PFSK-1 (cell line): ENCODE measurements around the gene KCNMA1.

Source experiments
- FOXP2 ChIP-seq: optimal IDR thresholded peaks from 2 replicates; pipeline ENCODE3; 2011; ENCODE audit warnings: borderline replicate concordance, control low read depth, inconsistent platforms; ENCODE audit not compliant: insufficient read depth; ENCODE audit errors: extremely low read length, extremely low read depth
- POLR2AphosphoS5 ChIP-seq: IDR thresholded peaks from 2 replicates; pipeline ENCODE4 v1.6.1; 2012; ENCODE audit warnings: low read depth, mild to moderate bottlenecking, control low read depth, low read length, moderate library complexity
- REST ChIP-seq, 2 experiments: IDR thresholded peaks; 2 replicates each; pipeline versions ENCODE4 v1.6.1 to v1.8.0; 2011 to 2012; ENCODE audit warnings: low read depth in 2 of 2, low read length in 2 of 2, control low read depth in 1 of 2, inconsistent platforms in 1 of 2, mild to moderate bottlenecking in 1 of 2, moderate library complexity in 1 of 2; ENCODE audit not compliant: insufficient read depth in 1 of 2
- SIN3A ChIP-seq: IDR thresholded peaks from 2 replicates; pipeline ENCODE4 v1.6.1; 2012; ENCODE audit warnings: mild to moderate bottlenecking, low read length, moderate library complexity, borderline replicate concordance; ENCODE audit not compliant: insufficient read depth
- TAF1 ChIP-seq: IDR thresholded peaks from 2 replicates; pipeline ENCODE4 v1.6.1; 2012; ENCODE audit warnings: low read length, control low read depth, borderline replicate concordance; ENCODE audit not compliant: insufficient read depth

GRCh38 chr10:77430530-77430929 lies 207.1 kb downstream of the KCNMA1 start:
- TF ChIP-seq REST (IDR thresholded peaks at IDR 0.05; ENCODE audit: insufficient read depth in 1 of 2, low read depth in 2 of 2, low read length in 2 of 2): no peak
- TF ChIP-seq POLR2AphosphoS5: no peak
- no peak for TF ChIP-seq SIN3A
- no peak for TF ChIP-seq TAF1
- TF ChIP-seq FOXP2: no peak
